Stimulated activated CD8-positive, alpha-beta memory T cell treated with anti-CD3 and anti-CD28 coated beads, Interleukin-7, amount 100 ng/mL, for 48 hours (primary cell): Measurements from ENCODE around the gene JUN.
"Not testable (repeated sequence)": the region's sequence is repeated elsewhere in the genome, so short reads cannot be mapped to it uniquely, and the experiment has no call there.

Source experiments
- DNase-seq, 2 donors: peaks; one replicate each; pipeline ENCODE4 v3.0.0-alpha.2; 2020; ENCODE audit warnings: low read depth in 1 of 2; ENCODE audit errors: extremely low read depth in 1 of 2

JUN gene

DNA sequence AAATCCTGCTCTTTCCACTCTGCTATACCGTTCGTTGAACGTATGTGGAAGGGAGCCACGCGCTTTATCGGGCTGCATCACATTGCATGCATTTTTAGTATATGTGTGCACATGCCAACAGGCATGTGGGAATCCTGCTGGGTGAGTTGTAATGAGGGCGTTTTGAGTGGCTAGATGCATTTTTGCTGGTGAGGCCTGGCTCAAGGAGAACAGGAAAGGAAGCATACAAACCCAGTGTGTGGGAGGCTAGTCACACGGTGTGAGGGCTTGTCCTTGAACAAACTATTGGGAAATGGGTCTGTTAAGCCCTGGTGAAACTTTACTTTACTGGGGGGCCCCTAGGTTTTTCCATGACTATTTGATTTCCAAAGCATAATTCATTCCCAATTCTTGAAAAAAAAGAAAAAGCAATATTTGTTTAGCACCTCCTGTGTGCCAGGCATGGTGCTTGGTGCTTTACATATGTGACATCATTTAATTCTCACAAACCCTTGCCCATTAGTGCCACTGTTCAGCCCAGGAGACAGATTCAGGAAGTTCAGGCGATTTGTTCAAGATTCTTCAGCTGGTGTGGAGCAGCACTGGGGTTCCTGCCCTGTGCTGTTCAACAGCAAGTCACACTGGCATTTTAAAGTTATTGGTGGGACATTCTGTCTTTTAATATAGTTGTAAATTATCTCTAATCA lies 25.6 kb upstream of the JUN start:
- DNase-seq = no peak

DNA sequence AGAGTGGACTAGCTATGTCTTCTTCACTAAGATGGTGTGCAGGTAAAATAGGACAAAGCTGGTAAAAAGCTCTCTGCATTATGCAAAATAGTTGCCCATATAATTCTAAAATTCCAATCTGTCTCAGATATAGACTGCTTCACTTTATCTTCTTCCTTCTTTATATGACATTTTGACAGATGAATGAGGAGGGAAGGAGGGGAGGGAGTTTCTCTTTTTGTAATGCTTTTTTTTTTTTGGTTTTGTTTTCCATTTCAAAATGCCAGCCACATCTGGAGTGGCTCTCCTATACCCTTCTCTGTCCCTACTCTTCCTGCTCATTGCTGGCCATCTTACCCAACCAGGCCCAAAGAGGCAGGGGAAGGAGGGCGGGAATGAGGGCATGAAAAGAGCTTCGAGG lies 24.2 kb upstream of the JUN start:
- no peak for DNase-seq

DNA sequence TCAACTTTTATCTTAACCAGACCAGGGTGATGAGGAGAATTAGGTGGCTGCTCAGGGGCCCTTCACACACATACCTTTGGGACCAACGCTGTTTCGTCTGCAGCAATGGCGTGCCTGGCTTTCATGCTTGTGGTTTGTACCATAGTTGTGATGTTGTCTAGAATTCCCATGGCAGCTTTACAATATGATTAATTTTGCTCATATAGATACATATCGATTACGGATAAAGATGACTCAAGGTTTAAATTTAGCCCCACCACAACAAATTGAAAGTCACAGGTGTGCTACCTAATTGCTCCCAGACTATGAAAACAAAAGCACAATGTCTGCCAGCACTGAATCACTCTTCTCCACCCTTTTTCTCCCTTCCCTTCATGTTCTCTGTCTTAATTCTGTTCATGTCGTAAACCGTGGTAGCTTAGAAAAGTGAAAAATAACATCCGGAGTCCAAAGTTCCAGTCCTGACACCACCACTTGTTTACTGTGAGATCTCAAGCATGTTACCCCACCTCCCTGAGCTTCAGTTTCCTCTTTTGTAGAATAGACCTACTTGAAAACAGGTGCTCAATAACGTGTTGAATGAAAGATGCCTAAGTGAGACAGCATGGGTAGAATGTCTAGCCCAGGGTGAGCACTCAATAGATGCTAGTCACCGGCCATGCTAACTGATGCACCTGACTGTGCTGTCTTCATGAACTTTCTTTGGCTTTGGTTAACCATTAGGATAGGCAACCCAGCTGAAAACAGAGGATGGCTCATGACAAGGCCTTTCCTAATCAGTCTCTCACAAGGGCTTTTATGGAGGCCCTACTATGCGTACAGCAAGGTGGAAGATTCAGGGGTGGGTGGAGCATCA lies 22.1 kb upstream of the JUN start:
- no peak for DNase-seq

DNA sequence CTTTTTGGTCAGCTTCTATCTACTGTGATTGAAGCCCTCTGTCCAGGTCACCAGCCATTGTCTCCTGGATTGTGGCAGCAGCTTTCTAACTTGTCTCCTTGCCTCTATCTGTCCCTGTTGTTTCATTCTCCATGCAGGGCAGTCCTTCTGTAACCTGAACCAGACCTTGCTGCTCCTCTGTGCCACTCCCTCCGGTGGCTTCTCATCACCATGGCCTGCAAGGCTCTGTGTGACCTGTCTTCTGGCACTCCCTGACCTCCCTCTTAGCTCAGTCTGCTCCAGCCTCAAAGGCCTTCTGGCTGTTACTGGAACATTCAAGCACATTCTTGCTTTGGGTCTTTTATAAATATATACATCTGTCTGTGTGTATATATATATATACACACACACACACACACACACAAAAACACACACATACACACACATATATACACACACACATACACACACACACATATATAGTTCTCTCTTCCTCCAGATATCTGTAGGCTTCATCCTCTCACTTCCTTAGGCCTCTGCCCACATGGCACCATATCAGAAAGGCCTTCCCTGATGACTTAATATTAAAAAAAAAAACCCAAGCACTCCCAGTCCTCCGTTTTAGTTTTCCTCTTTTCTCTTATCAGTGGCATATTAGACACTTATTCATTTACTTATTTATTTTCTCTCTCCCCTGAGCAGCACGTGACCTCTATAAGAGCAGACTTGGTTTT lies 21.2 kb upstream of the JUN start:
- no peak for DNase-seq

DNA sequence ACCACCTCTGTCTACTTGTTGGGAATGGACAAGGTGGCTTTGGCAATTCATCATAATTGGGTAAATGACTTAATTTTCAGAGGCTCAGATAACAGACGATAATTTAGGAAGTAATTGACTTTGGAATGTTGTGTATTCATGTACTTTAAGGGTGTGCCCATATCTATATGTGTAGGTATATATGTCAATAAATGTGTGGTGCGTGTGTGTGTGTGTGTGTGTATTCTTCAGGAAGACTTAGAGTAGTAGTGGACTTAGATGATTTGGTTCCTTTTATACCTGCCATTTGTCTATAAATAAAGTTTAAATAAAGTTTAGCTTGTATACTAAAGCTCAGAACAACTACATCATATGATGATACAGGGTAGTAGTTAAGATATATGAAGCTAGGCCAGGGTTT lies 20.0 kb upstream of the JUN start:
- DNase-seq = no peak

DNA sequence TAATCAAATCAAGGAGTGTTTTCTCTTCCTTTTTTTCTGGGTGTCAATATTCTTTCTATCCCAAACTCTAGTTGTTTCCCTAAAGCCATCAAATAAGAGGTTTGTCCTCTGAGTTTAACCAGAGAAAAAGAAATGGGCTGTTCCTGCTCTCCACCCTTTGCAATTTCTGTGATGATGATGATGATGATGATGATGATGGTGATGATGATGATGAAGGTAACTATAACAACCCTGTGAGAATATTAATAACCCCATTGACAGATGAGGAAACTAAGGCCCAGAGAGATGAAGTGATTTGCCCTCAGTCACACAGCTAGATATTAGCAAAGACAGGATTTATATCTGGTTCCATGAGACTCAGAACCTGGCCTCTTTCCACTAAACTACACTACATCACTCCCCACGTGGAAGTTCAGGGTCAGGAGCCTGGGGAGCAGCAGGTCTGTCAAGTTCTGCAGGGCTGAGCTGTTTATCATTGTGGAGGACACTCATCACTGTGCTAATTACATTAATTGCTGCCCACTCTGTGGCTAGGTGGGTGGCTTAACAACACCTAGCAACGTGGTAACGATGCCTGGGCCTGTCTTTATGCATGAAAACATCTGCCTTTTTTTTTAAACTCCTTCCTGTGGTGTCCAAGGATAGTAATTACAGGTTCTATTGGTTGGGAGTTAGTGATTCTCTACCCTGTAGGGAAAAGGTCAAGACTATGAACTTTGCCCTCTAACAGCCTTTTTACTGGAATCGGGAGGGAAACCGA lies 19.0 kb upstream of the JUN start:
- no peak for DNase-seq

DNA sequence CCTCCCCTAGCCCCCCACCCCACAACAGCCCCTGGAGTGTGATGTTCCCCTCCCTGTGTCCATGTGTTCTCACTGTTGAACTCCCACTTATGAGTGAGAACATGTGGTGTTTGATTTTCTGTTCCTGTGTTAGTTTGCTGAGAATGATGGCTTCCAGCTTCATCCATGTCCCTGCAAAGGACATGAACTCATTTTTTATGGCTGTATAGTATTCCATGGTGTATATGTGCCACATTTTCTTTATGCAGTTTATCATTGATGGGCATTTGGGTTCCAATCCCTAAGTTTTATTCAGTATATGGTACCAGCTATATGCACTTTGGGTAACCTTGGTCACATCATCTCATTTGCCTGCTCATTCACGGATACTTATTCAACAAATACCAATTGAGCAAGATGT lies 17.4 kb upstream of the JUN start:
- not testable (repeated sequence) for DNase-seq

DNA sequence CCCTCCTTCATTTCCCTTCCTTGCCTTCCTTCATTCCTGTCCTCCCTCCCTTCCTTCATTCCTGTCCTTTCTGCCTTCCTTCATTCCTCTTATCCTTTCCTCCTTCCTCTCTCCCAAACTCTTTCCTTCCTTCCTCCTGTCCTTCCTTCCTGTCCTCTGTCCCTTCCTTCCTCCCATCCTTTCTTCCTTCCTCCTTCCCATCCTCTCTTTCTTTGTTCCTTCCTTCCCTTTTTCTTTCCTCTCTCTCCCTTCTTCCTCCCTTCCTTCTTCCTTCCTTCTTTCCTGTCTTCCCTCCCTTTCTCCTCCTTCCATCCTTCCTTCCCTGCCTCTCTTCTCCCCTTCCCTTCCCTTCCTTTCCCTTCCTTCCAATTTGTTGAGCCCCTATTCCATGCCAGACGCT lies 15.8 kb upstream of the JUN start:
- DNase-seq = no peak

DNA sequence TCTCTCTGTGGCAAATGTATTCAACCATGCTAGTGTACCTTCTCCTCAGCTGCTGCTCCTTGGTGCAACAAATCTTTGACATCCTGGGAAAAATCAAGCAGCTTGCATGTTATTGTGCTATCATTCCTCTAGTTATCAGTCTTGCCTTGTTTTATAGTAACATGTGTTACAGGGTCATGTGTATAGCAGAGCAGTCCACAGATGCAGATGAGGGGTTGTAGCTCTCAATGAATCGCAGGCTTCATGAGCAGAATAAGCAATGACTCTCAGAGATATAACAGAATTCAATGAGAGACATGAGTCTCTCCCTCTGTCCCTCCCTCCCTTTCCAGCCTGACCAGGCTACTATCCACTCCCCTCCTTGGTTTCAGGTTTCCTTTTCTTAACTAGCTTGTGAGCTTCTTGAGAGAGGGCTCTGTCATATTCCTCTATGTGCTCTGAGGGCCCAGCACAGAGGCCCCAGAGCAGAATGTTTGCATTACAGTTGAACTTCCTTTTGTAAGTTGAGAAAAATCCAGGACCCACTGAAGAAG lies 15.1 kb upstream of the JUN start:
- DNase-seq = no peak

DNA sequence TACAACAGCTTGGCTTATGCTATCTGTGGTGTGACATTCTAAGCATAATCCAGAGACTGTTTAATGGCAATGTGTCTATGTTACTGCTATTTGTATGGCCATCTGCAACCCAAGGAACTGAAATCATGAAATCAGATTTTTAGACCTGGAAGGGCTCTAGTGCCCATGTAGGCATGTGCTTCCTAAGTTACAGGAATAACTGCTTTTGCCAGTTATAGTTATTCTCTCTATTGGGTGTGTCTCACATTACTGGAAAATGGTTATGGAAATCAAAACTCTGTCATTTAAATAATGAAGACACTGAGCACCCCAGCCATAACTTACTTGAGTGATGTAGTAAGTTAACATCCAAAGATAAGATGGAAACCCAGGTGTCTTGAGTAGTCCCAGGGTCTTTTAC lies 12.6 kb upstream of the JUN start:
- no peak for DNase-seq

DNA sequence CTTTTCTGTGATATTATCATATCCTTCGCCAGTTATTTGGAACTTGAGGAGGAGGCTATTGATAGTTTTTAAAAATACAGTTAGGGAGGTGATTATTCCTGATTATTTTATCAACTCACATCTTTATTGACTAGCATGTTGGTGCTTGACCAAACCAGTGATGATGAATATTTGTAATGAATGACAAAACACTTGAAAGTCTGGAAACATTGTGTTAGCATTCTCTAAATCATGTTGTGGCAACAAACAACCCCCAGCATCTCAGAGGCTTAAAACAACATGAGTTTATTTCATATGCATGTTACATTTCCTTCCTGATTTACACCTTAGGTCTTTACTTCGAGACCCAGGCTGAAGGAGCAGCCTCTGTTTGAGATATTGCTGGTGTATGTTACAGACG lies 10.7 kb upstream of the JUN start:
- no peak for DNase-seq

DNA sequence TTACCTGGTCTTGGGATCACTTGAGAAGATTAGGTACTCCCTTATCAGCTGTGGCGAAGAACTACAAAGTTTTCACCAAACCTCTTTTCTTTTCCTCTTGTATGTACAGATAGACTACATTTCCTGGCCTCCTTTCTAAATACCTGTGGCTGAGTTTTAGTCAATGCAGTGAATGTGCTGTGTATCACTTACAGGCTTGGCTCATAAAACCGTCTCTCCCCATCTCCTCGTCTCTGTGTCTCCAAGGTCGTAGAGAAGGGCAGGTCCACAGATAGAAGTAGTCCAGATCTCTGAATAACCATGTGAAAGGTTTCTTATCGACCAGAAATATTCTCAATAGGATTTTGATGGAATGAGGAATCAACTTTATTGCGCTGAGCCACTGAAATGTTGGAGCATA lies 9.0 kb upstream of the JUN start:
- DNase-seq = no peak

DNA sequence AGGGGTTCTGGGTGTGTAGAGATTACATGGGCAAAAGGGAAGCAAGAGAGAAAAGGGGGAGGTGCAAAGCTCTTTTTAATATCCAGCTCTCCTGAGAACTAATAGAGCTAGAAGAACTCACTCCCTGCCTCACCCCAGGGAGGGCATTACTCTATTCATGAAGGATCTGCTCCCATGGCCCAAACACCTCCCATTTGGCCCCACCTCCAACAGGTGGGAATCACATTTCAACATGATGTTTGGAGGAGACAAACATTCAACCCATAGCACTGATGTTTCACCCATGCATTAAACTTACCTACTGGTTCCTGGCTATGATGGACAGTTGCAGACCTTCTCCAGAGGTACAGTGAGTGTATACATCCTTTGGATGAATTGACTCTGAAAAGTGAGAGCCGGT lies 7.3 kb upstream of the JUN start:
- DNase-seq = no peak

DNA sequence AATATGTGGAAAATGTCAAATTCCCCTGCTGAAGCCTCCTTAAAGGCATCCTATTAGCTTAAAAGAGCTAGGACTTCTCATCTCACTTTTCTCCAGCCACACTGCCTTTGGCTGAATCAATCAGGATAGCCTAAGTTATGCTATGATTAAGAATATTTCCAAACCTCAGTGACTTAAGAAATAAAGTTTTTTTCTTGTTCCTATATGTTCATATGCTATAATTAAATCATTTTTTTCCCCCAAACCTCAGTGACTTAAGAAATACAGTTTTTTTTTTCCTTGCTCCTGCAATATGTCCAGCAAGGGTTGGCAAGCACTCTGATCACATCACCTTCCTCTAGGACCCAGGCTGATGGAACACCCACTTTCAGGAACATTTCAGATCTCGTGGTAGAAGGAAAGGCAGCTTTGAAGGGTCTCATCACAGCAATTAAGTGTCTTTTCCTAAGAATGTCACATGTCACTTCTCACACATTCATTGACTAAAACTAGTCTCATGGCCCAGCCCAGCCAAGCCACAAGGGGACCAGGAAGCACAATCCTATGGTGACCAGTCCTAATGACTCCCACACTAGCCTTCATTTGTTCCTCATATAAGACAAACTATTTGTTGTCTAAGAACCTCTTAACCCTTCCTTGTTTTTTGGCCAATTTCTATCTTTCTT lies 6.3 kb upstream of the JUN start:
- DNase-seq = no peak

DNA sequence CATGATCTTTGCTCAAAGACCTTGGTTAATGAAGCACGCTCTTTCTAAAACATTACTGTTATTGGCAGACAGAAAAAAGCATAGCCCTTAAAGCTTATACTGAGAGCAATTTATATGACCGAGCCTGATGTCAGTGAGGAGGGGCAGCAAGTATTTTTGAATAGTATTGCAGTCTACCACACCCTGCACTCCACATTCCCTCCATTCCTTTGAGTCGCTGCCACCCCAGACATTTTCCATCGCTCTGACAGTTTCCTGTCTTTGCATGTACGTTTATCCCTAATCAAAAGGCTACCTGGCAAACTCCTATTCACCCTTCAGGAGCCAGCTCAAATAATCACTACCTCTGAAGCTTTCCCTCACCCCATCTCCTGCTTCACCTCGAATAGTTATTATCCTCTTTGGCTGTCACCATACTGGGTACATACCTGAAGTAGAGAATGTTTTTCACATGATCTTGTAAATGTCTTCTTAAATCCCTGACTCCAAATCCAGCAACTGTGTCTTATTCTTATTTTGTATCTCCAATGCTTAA lies 5.5 kb upstream of the JUN start:
- no peak for DNase-seq

DNA sequence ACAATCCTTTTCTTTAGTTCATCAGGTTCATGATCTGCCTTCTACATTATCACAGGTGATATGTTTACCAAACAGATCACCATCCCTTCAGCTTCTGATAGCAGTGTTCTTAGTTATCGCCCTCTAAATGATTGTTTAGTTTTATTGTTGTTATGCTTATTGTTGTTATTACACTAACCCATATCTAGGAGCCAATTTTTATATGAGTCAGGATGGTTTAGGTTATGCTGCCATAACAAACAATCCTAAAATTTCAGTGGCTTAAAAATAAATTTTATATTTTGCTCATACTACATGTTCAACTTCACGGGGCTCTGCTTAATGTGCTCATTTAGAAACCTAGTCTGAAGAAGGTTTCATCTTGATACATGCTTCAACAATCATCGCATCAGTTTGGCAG lies 4.4 kb upstream of the JUN start:
- DNase-seq = no peak

DNA sequence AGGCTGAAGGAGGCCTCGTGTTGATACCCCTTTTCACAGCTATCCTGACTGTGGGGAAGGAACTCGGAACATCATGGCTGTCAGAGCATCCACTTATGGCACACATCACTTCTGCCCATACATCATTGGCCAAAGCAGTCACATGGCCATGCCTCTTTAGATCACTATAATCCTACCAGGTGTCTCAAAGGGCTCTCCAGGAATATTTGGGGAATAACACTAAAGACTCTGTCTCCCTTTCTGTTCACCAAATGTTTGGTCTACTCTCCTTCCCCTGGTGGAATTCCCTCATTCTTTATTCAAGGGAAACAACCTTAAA lies 3.0 kb upstream of the JUN start:
- no peak for DNase-seq

DNA sequence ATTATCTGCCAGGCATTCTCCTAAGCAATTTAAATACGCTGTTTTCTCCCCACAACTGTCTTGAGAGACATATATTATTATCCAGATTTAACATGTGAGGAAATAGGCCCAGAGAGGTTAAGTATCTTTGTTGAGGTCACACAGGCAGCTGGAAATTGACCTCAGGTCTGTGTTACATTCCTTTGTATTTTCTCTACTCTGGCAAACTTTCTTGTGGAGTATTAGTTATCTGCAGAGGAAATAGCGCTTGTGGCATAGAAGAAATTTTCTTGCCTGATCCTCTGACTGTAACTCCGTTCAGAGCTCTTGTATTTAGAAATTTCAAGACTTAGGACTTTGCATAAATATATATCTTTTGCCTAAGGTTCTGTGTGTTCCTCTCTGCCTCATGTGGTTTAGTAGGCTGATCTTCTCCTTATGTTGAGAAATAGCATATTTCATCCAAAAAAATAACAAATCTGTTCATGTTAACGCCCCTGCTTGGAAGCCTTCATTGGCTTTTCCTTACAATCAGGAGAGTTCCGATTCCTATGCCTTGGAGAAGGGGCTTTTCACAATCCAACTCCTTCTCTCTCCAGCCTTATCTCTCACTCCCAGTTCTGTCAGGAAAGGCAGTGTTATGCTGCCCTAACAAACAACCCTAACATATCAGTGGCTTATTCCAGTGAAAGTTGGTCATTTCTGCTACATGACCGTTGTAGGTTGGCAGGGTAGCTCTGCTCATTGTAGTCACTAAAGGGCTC lies 2.5 kb upstream of the JUN start:
- DNase-seq = no peak

DNA sequence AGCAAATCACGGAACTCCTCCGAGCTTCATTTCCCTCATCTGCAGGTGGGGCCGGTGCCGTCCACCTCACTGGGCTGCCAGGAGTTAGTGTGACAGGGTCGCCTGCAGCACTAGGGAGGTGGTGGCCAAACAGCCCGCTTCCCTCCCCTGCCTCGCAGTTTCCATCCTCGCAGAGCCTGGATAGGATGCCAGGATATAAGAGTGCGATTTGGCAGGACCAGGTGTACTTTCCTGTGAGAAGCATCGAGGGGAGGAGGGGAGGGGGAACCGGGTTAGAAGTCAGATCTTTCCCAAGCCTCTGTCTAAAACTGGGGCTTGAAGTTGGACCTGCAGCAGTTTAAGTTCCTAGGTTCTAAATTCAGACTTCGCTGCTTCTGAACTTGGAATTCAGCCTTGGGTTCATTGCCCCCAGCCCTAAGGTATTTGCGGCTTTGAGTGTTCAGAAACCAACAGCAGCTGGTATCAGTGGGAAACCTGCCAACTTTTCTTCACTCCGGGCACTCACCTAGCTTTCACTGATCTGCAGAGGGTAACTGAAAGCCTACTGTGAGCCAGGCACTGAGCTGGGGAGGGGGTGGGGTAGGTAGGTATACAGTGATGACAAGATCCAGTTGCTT lies 1.7 kb upstream of the JUN start:
- no peak for DNase-seq
